GM12878 (cell line): ENCODE measurements around the gene MTHFD1L. TPM values are rescaled to one million over a fixed set of nuclear protein-coding genes. Genes with fewer than 3 reads are reported as not detected.

Experiments
- ATAC-seq: fragments of 200-7000 bp; cut with Tn5 transposase; 3 replicates; pipeline ENCODE4 v1.9.1; 2020; ENCODE audit warnings: mild to moderate bottlenecking, moderate library complexity
- BruUV-seq: library from RNA; stranded (reverse); fragments of 400-500 nt; replicated peaks from 2 replicates; lab custom pipeline; 2021; lab: Mats Ljungman, UMichigan
- CTCF ChIA-PET: fragments of 300-600 bp; sonication (Branson Sonifier 250); formaldehyde crosslinking; extraction: SDS; loops from one replicate; lab custom pipeline; 2021; ENCODE audit warnings: inconsistent platforms; lab: Yijun Ruan, JAX
- POLR2A ChIA-PET: fragments of 350-600 bp; formaldehyde crosslinking; extraction: SDS; loops from one replicate; lab custom pipeline; 2021; ENCODE audit warnings: inconsistent platforms; lab: Charles Lee
- RAD21 ChIA-PET: fragments of 300-600 bp; sonication (Branson Sonifier 250); formaldehyde crosslinking; loops from one replicate; lab custom pipeline; 2023; ENCODE audit warnings: antibody characterized with exemption; ENCODE audit not compliant: unreplicated experiment; lab: Charles Lee
- SMC1A ChIA-PET: fragments of 300-600 bp; sonication (Branson Sonifier 250); formaldehyde crosslinking; loops from one replicate; lab custom pipeline; 2023; ENCODE audit not compliant: unreplicated experiment, uncharacterized antibody; lab: Charles Lee
- DNase-seq: peaks from one replicate; pipeline ENCODE4 v3.0.0-alpha.2; 2011; ENCODE audit warnings: low read depth, low spot score
- FAIRE-seq: peaks from 3 replicates; lab custom pipeline; 2011; peaks lifted over from hg19 to GRCh38; lab: Jason Lieb, UNC
- H2AFZ ChIP-seq: 2 replicates; pipeline ENCODE4 v1.6.0; 2011; ENCODE audit warnings: low read depth, low read length, control low read depth; ENCODE audit not compliant: control insufficient read depth
- H3K27ac ChIP-seq: 2 replicates; pipeline ENCODE4 v1.5.1; 2011; ENCODE audit warnings: control low read depth; ENCODE audit not compliant: control insufficient read depth, insufficient read depth
- H3K27me3 ChIP-seq, 2 experiments: replicated peaks in 1 of 2; 2 replicates each; pipeline versions ENCODE4 v1.6.0 to v1.6.1; 2011; ENCODE audit warnings: low read length in 1 of 2; ENCODE audit not compliant: control insufficient read depth in 2 of 2, insufficient read depth in 2 of 2
- H3K36me3 ChIP-seq, 2 experiments: 2 replicates each; pipeline ENCODE4 v1.5.1; 2011; ENCODE audit warnings: low read length in 1 of 2; ENCODE audit not compliant: control insufficient read depth in 2 of 2, insufficient read depth in 2 of 2
- H3K4me1 ChIP-seq: 2 replicates; pipeline ENCODE4 v1.6.1; 2011; ENCODE audit warnings: mild to moderate bottlenecking, low read length, moderate library complexity, mixed read lengths; ENCODE audit not compliant: control insufficient read depth, insufficient read depth
- H3K4me2 ChIP-seq: 2 replicates; pipeline ENCODE4 v1.6.0; 2011; ENCODE audit warnings: control low read depth; ENCODE audit not compliant: control insufficient read depth, insufficient read depth
- H3K4me3 ChIP-seq: fragments of 200-600 bp; sonication (generic); 2 replicates; pipeline ENCODE4 v1.5.1; 2016
- H3K79me2 ChIP-seq: 2 replicates; pipeline ENCODE4 v1.6.0; 2011; ENCODE audit warnings: low read length; ENCODE audit not compliant: control insufficient read depth, insufficient read depth
- H3K9ac ChIP-seq: 2 replicates; pipeline ENCODE4 v1.8.0; 2011; ENCODE audit warnings: low read length, control low read depth, mixed read lengths; ENCODE audit not compliant: control insufficient read depth, insufficient read depth
- H3K9me3 ChIP-seq: replicated peaks from 3 replicates; pipeline ENCODE4 v1.5.1; 2011; ENCODE audit warnings: mild to moderate bottlenecking, low read length; ENCODE audit not compliant: control insufficient read depth, insufficient read depth
- H4K20me1 ChIP-seq: 2 replicates; pipeline ENCODE4 v1.6.0; 2011; ENCODE audit not compliant: control insufficient read depth, insufficient read depth
- CBFB ChIP-seq: IDR thresholded peaks from 2 replicates; pipeline ENCODE4 v1.6.1; 2016; ENCODE audit warnings: antibody characterized with exemption, low read depth
- CHD2 ChIP-seq: IDR thresholded peaks from 2 replicates; pipeline ENCODE4 v1.6.1; 2011; ENCODE audit warnings: low read depth, low read length, improper control_type of control experiment, borderline replicate concordance
- CREB1 ChIP-seq: IDR thresholded peaks from 2 replicates; pipeline ENCODE4 v1.6.1; 2012; ENCODE audit warnings: low read depth, mild to moderate bottlenecking, inconsistent platforms
- ELK1 ChIP-seq: IDR thresholded peaks from 2 replicates; pipeline ENCODE4 v1.6.1; 2012; ENCODE audit warnings: low read depth, low read length, improper control_type of control experiment
- GATAD2B ChIP-seq: fragments of 450-650 bp; conservative IDR thresholded peaks from 2 replicates; pipeline ENCODE4 v1.6.1; 2017; ENCODE audit warnings: low read depth, mild to moderate bottlenecking, moderate library complexity
- MAX ChIP-seq: IDR thresholded peaks from 2 replicates; pipeline ENCODE4 v1.6.1; 2012; ENCODE audit warnings: low read depth, low read length, improper control_type of control experiment
- PBX3 ChIP-seq: IDR thresholded peaks from 2 replicates; pipeline ENCODE4 v1.6.1; 2011; ENCODE audit warnings: mild to moderate bottlenecking, low read depth, low read length, moderate library complexity; ENCODE audit not compliant: insufficient replicate concordance
- PML ChIP-seq: IDR thresholded peaks from 2 replicates; pipeline ENCODE4 v1.6.1; 2012; ENCODE audit warnings: low read length, inconsistent platforms
- POLR2A ChIP-seq: IDR thresholded peaks from 2 replicates; pipeline ENCODE4 v1.6.1; 2011; ENCODE audit warnings: low read depth, mild to moderate bottlenecking, low read length
- RBBP5 ChIP-seq: fragments of 200-600 bp; sonication (generic); conservative IDR thresholded peaks from 2 replicates; pipeline ENCODE4 v1.6.1; 2016
- SMAD5 ChIP-seq: IDR thresholded peaks from 2 replicates; pipeline ENCODE4 v1.6.1; 2016; ENCODE audit warnings: antibody characterized with exemption, low read depth
- TARDBP ChIP-seq: IDR thresholded peaks from 2 replicates; pipeline ENCODE4 v1.6.1; 2016; ENCODE audit warnings: borderline replicate concordance
- WRNIP1 ChIP-seq: IDR thresholded peaks from 2 replicates; pipeline ENCODE4 v1.6.1; 2011; ENCODE audit warnings: low read depth, low read length, improper control_type of control experiment, borderline replicate concordance
- ZNF217 ChIP-seq: fragments of 450-650 bp; IDR thresholded peaks from 2 replicates; pipeline ENCODE4 v1.6.1; 2017; ENCODE audit warnings: antibody characterized with exemption, mild to moderate bottlenecking
- ZNF687 ChIP-seq: fragments of 450-650 bp; IDR thresholded peaks from 2 replicates; pipeline ENCODE4 v1.6.1; 2017; ENCODE audit warnings: mild to moderate bottlenecking, moderate library complexity
- WGBS: methylation state at CpG from one replicate; pipeline ENCODE4 v1.1.6; 2016; ENCODE audit warnings: low lambda C conversion rate; ENCODE audit not compliant: insufficient replicate concordance, insufficient coverage; ENCODE audit errors: missing lambda C conversion rate; 5-methylcytosine and 5-hydroxymethylcytosine counted together
- in situ Hi-C: fragments of 300-500 bp; cut with MboI; formaldehyde crosslinking; loops from 9 replicates; pipeline ENCODE4 v1.14.3; 2018; ENCODE audit warnings: mixed read lengths
- intact Hi-C: fragments of 100-400 bp; cut with micrococcal nuclease; formaldehyde crosslinking; loops from one replicate; pipeline ENCODE4 v1.14.2; 2022; ENCODE audit not compliant: unreplicated experiment
- polyA plus RNA-seq, 11 experiments: library from polyadenylated mRNA; depleted of rRNA in 4 of 11; unstranded in 6 of 11; stranded (reverse) in 5 of 11; fragments of >200 nt; fragmentation: Nextera tagmentation in 4 of 11; fragmentation: Illumina TruSeq in 1 of 11; extraction: Ambion mirVana in 4 of 11; extraction: Trizol in 1 of 11; gene quantifications; 1 replicate in 1 of 11; 2 replicates in 10 of 11; pipeline versions ENCODE4 v1.2.1 to v1.2.3, GENCODE V29; 2011 to 2016; ENCODE audit warnings: inconsistent platforms in 2 of 11, missing spikeins in 2 of 11, low read depth in 1 of 11
- total RNA-seq, 4 experiments: library from RNA; depleted of rRNA in 3 of 4; stranded (reverse); fragments of >200 nt in 3 of 4; fragmentation: Illumina TruSeq in 1 of 4; extraction: Trizol in 1 of 4; gene quantifications; 2 replicates each; pipeline versions ENCODE4 v1.2.1 to v1.2.3, GENCODE V29; 2013 to 2021

The MTHFD1L gene
- total and polyA plus RNA-seq, 10 of the 15 experiments (the other 5 are each of a cell fraction or from before 2014, with no cell fraction given) = 11.7 to 75.5 (median 28.8) TPM

GRCh38 chr6:151118461-151119123 lies 253.1 kb downstream of the MTHFD1L start:
- FAIRE-seq = no peak
- Histone ChIP-seq H3K9ac (no peak overlapping the region), H3K4me2 (no peak overlapping the region), H3K27me3 (no peaks in the 10 kb centered on the region), H3K9me3 (no peaks in the 10 kb centered on the region), H2AFZ (0 out of 2 replicates have a peak overlapping the region, but pooled peaks have one; percentile 19), H3K4me1 (no peaks in the 10 kb centered on the region), H3K36me3 (no peaks in the 10 kb centered on the region), H4K20me1 (no peaks in the 10 kb centered on the region), H3K79me2 (no peaks in the 10 kb centered on the region), H3K27ac (no peak overlapping the region), H3K4me3 (no peak overlapping the region)
- no peak; the same call in 1 of the 3 replicates for ATAC-seq
- ChIA-PET POLR2A (no interaction called here), RAD21 (interaction anchor here (1.4 kb wide), 1 partner anchor 206 kb away, joined by 4 read pairs; no protein-coding TSS in a partner anchor), CTCF (interaction anchor here (0.6 to 1.6 kb wide), 3 partner anchors 204 to 1430 kb away, joined by 3 to 6 read pairs (median 4); no protein-coding TSS in a partner anchor), SMC1A (interaction anchor here (0.6 kb wide), 1 partner anchor 117 kb away, joined by 4 read pairs; no protein-coding TSS in a partner anchor)
- intact Hi-C loops (no loop called here), in situ Hi-C loops (no loop called here)
- no peak for DNase-seq
- BruUV-seq = no TSS peak
- TF ChIP-seq CHD2 (no peak), ZNF217 (no peak), GATAD2B (no peak), PML (no peak), POLR2A (no peak), RBBP5 (no peak), SMAD5 (no peak), TARDBP (no peak), CREB1 (no peak), ZNF687 (no peak), CBFB (no peak), ELK1 (no peak), PBX3 (no peak), MAX (no peak), WRNIP1 (no peak)
- WGBS = 39% methylated on average over 8 of the region's 8 CpGs
